Uterus (tissue), 4 donors: ENCODE measurements around the gene CEP85L. TPM values are rescaled to one million over a fixed set of nuclear protein-coding genes. Genes with fewer than 3 reads are reported as not detected.

Experiments
- DNase-seq, 2 donors: peaks; one replicate each; pipeline ENCODE4 v3.0.0-alpha.2; 2019 to 2020
- H3K27ac ChIP-seq, 2 donors: fragments of 200-600 bp; sonication (generic); 1 replicate in 1 of 2; 2 replicates in 1 of 2; pipeline ENCODE4 v1.5.1; 2016 to 2018
- H3K27me3 ChIP-seq, 2 donors: fragments of 200-600 bp; sonication (generic); one replicate each; pipeline ENCODE4 v1.5.1; 2018 to 2019; ENCODE audit warnings: control low read depth in 1 of 2
- H3K36me3 ChIP-seq, 2 donors: fragments of 200-600 bp; sonication (generic); one replicate each; pipeline ENCODE4 v1.5.1; 2019; ENCODE audit warnings: control low read depth in 1 of 2
- H3K4me1 ChIP-seq, 2 donors: fragments of 200-600 bp; sonication (generic); one replicate each; pipeline ENCODE4 v1.5.1; 2018 to 2019; ENCODE audit warnings: control low read depth in 1 of 2
- H3K4me3 ChIP-seq, 2 donors: fragments of 200-600 bp; sonication (generic); 1 replicate in 1 of 2; 2 replicates in 1 of 2; pipeline ENCODE4 v1.5.1; 2018 to 2019; ENCODE audit warnings: mild to moderate bottlenecking in 1 of 2
- H3K9me3 ChIP-seq, 2 donors: fragments of 200-600 bp; sonication (generic); one replicate each; pipeline ENCODE4 v1.5.1; 2019; ENCODE audit warnings: control low read depth in 1 of 2
- CTCF ChIP-seq, 4 experiments: fragments of 200-600 bp in 2 of 4; fragments of 450-650 bp in 2 of 4; sonication (generic) in 2 of 4; IDR thresholded peaks; one replicate each; pipeline ENCODE4 v1.5.1; 2016 to 2019; ENCODE audit warnings: antibody characterized with exemption in 4 of 4, mild to moderate bottlenecking in 2 of 4, moderate library complexity in 1 of 4
- POLR2A ChIP-seq, 2 donors: fragments of 450-650 bp; IDR thresholded peaks; one replicate each; pipeline ENCODE4 v1.6.1; 2016; ENCODE audit warnings: antibody characterized with exemption in 2 of 2, mild to moderate bottlenecking in 1 of 2, moderate library complexity in 1 of 2
- intact Hi-C: fragments of 100-400 bp; cut with DNase I; formaldehyde crosslinking; loops from one replicate; pipeline ENCODE4 v1.15.1; 2023; ENCODE audit warnings: low total_unique reads
- total RNA-seq, 4 donors: library from RNA; depleted of rRNA in 3 of 4; stranded (reverse); fragments of >200 nt in 3 of 4; gene quantifications; one replicate each; pipeline versions ENCODE4 v1.1.0 to v1.2.4, GENCODE V29; 2014 to 2023
- donor health status: DM: yes; HTN: yes; CAD: no.

The CEP85L gene
- total RNA-seq, 4 donors from 2014 or later: 32.7 to 968 (median 64.4) TPM

DNA sequence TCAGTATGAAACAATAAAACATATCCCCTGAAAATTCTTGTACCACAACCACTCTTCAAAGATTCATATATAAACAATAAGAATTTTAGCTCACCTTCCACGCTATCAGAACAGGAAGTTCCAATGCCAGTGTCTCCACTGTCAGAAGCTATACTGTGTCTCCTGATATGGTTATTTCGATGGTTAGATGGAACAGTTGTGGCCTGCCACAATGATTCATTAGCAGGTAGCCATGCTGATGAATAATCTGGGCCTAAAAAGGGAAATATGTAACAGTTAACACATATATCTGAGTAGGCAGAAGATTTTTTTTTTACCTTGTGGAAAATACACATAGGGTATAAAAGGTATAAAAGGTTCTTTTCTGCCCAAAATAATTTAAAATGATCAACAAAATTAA lies 19.0 kb downstream of the CEP85L start:
- Histone ChIP-seq H3K36me3 (no peaks in the 10 kb centered on the region), H3K27ac (no peak overlapping the region), H3K4me1 (no peaks in the 10 kb centered on the region), H3K9me3 (no peaks in the 10 kb centered on the region), H3K4me3 (no peak overlapping the region), H3K27me3 (no peaks in the 10 kb centered on the region)
- no peak for DNase-seq
- intact Hi-C loops: no loop called here
- TF ChIP-seq POLR2A (IDR thresholded peaks at IDR 0.05) (no peak), CTCF (IDR thresholded peaks at IDR 0.05) (no peak)

- Histone ChIP-seq H3K4me1 (no peaks in the 10 kb centered on the region), H3K9me3 (no peaks in the 10 kb centered on the region), H3K4me3 (no peak overlapping the region), H3K36me3 (no peaks in the 10 kb centered on the region), H3K27me3 (no peaks in the 10 kb centered on the region), H3K27ac (no peak overlapping the region)
- no peak for TF ChIP-seq POLR2A (IDR thresholded peaks at IDR 0.05)
- TF ChIP-seq CTCF (IDR thresholded peaks at IDR 0.05): no peak
- no peak for DNase-seq
- intact Hi-C loops: no loop called here
Observed at GRCh38 chr6:118630923-118631322, 20.5 kb downstream of the CEP85L start.

- Histone ChIP-seq H3K27me3 (no peaks in the 10 kb centered on the region), H3K4me1 (no peaks in the 10 kb centered on the region), H3K27ac (no peak overlapping the region), H3K9me3 (no peaks in the 10 kb centered on the region), H3K4me3 (no peak overlapping the region), H3K36me3 (no peaks in the 10 kb centered on the region)
- no peak for DNase-seq
- intact Hi-C loops: no loop called here
- TF ChIP-seq POLR2A (IDR thresholded peaks at IDR 0.05) (no peak), CTCF (IDR thresholded peaks at IDR 0.05) (no peak)
Observed at GRCh38 chr6:118630067-118630466, 21.3 kb downstream of the CEP85L start.

DNA sequence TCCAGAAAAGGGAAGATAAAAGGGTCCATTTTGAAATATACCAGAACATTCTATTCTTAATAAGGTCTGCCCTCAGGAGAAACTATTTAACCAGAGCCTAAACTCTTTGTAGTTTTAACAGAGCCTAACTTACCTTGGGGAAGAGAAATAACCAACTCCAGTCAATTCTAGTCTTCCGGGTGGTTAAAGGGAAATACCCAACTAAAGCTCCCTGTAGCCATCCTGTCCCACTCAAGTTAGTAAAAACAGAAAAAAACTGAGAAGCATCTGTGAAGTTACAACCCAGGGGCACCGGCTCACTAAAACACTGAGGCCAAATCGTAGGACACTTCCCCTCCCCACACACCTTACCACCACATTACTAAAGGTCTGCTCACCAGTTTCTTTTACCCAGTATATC lies 23.7 kb downstream of the CEP85L start:
- Histone ChIP-seq H3K27me3 (no peaks in the 10 kb centered on the region), H3K27ac (no peak overlapping the region), H3K36me3 (no peaks in the 10 kb centered on the region), H3K4me1 (no peaks in the 10 kb centered on the region), H3K4me3 (no peak overlapping the region), H3K9me3 (no peaks in the 10 kb centered on the region)
- intact Hi-C loops: no loop called here
- no peak for TF ChIP-seq POLR2A (IDR thresholded peaks at IDR 0.05)
- TF ChIP-seq CTCF (IDR thresholded peaks at IDR 0.05): no peak
- DNase-seq: no peak

DNA sequence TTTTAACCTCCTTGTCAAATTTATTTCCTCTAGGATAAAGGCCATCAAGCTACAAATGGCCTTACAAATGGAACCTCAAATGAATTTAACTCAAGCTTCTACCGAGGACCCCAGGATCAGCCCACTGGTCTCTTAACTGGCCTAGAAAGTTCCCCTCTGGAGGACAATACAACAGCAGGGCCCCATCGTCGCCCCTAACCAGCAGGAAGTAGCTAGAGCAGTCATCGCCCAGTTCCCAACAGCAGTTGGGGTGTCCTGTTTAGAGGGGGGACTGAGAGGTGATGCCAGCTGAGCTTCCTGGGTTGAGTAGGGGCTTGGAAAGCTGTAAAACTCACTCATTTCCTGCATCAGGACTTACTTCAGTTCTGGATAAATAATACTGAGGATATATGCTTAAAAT lies 25.6 kb downstream of the CEP85L start:
- DNase-seq: no peak
- Histone ChIP-seq H3K4me3 (no peak overlapping the region), H3K27me3 (no peaks in the 10 kb centered on the region), H3K36me3 (no peaks in the 10 kb centered on the region), H3K9me3 (no peaks in the 10 kb centered on the region), H3K27ac (no peak overlapping the region), H3K4me1 (no peaks in the 10 kb centered on the region)
- intact Hi-C loops: no loop called here
- TF ChIP-seq CTCF (IDR thresholded peaks at IDR 0.05) (no peak), POLR2A (IDR thresholded peaks at IDR 0.05) (no peak)
